HepG2 (cell line): ENCODE measurements around the gene CPT1B. TPM values are rescaled to one million over a fixed set of nuclear protein-coding genes. Genes with fewer than 3 reads are reported as not detected.
A peak's percentile ranks its signal among the peaks of the same experiment; 100 is the strongest.

Experiments used
- AFF4 ChIP-seq: sonication (generic); formaldehyde crosslinking; IDR thresholded peaks from 2 replicates; pipeline ENCODE4 v1.4.0; 2020; ENCODE audit warnings: missing genetic modification reagents
- HOMEZ ChIP-seq: IDR thresholded peaks from 2 replicates; pipeline ENCODE4 v1.6.1; 2016; ENCODE audit warnings: low read depth
- ISX ChIP-seq: sonication (generic); formaldehyde crosslinking; conservative IDR thresholded peaks from 2 replicates; pipeline ENCODE4 v1.5.0; 2020; ENCODE audit warnings: missing genetic modification reagents
- MAFK ChIP-seq, 2 experiments: IDR thresholded peaks in 1 of 2; conservative IDR thresholded peaks in 1 of 2; 2 replicates each; pipeline ENCODE4 v1.6.1; 2011; ENCODE audit warnings: improper control_type of control experiment in 2 of 2, low read length in 2 of 2
- MLX ChIP-seq: IDR thresholded peaks from 2 replicates; pipeline ENCODE4 v1.6.1; 2016
- ONECUT2 ChIP-seq: sonication (generic); formaldehyde crosslinking; IDR thresholded peaks from 2 replicates; pipeline ENCODE4 v1.4.0; 2020; ENCODE audit warnings: missing genetic modification reagents
- PCBP2 ChIP-seq: fragments of 200-400 bp; formaldehyde crosslinking; optimal IDR thresholded peaks from 2 replicates; pipeline ENCODE3; 2018; ENCODE audit warnings: low read length, low read depth; ENCODE audit not compliant: poor library complexity, severe bottlenecking
- PPARG ChIP-seq: conservative IDR thresholded peaks from 2 replicates; pipeline ENCODE4 v1.6.1; 2016; ENCODE audit warnings: missing biosample characterization, missing genetic modification reagents
- RFXAP ChIP-seq: sonication (generic); formaldehyde crosslinking; IDR thresholded peaks from 2 replicates; pipeline ENCODE4 v1.4.0; 2020; ENCODE audit warnings: missing genetic modification reagents, borderline replicate concordance
- SIX1 ChIP-seq: sonication (generic); formaldehyde crosslinking; IDR thresholded peaks from 2 replicates; pipeline ENCODE4 v1.4.0; 2020; ENCODE audit warnings: missing genetic modification reagents, borderline replicate concordance
- SIX4 ChIP-seq: sonication (generic); formaldehyde crosslinking; IDR thresholded peaks from 2 replicates; pipeline ENCODE4 v1.4.0; 2020; ENCODE audit warnings: missing genetic modification reagents
- TBX3 ChIP-seq: fragments of 450-650 bp; IDR thresholded peaks from 2 replicates; pipeline ENCODE4 v1.6.1; 2017; ENCODE audit warnings: antibody characterized with exemption, mild to moderate bottlenecking, inconsistent platforms, borderline replicate concordance
- ZNF232 ChIP-seq: sonication (generic); formaldehyde crosslinking; IDR thresholded peaks from 2 replicates; pipeline ENCODE4 v1.4.0; 2020; ENCODE audit warnings: missing genetic modification reagents, borderline replicate concordance
- ZNF407 ChIP-seq: sonication (generic); formaldehyde crosslinking; IDR thresholded peaks from one replicate; pipeline ENCODE4 v1.5.1; 2020; ENCODE audit warnings: mild to moderate bottlenecking, missing genetic modification reagents; ENCODE audit errors: not compliant biosample characterization
- polyA plus RNA-seq, 8 experiments: library from polyadenylated mRNA; depleted of rRNA in 3 of 8; stranded (reverse) in 7 of 8; unstranded in 1 of 8; fragments of >200 nt; fragmentation: Illumina TruSeq in 4 of 8; extraction: Trizol in 4 of 8; gene quantifications; 2 replicates each; pipeline versions ENCODE4 v1.2.1 to v1.2.3, GENCODE V29; 2011 to 2016; ENCODE audit warnings: low read depth in 4 of 8, missing spikeins in 1 of 8, mixed read lengths in 1 of 8; ENCODE audit not compliant: insufficient read depth in 1 of 8
- total RNA-seq, 5 experiments: library from RNA; depleted of rRNA; stranded (reverse); fragments of >200 nt; fragmentation: Illumina TruSeq; extraction: Trizol; gene quantifications; 2 replicates each; pipeline ENCODE4 v1.2.3, GENCODE V29; 2016; ENCODE audit warnings: low read depth in 1 of 5

Gene CPT1B
- total and polyA plus RNA-seq, 2 of the 13 experiments (the other 11 are each of a cell fraction or from before 2014, with no cell fraction given): 9.2 to 19.5 TPM

- TF ChIP-seq HOMEZ (CRISPR knock-in tag) (no peak), ZNF232 (no peak), PPARG (CRISPR knock-in tag) (peak; percentile 39), ISX (CRISPR knock-in tag) (peak; percentile 69; the same call in 1 of the 2 replicates), RFXAP (CRISPR knock-in tag) (no peak; the same call in none of the 2 replicates), SIX4 (CRISPR knock-in tag) (no peak), PCBP2 (no peak), AFF4 (CRISPR knock-in tag) (no peak), ZNF407 (CRISPR knock-in tag) (no peak), TBX3 (no peak), ONECUT2 (no peak; the same call in 1 of the 2 replicates), MLX (CRISPR knock-in tag) (0 out of 2 replicates have a peak, but pooled peaks have one; percentile 25), MAFK (conservative IDR thresholded peaks at IDR 0.05 in 1 of 2, IDR thresholded peaks at IDR 0.05 in 1 of 2; ENCODE audit: low read length in 2 of 2) (no peak), SIX1 (CRISPR knock-in tag) (no peak)
Observed at GRCh38 chr22:50582493-50583293, 4.5 kb upstream of the CPT1B start, which contains the start of gene CHKB (continued).
